OCI-LY3 (cell line): ENCODE measurements around the gene ZNF286A.

Experiments used
- CTCF ChIP-seq: fragments of 200-600, 300-600 bp; sonication (generic); IDR thresholded peaks from 2 replicates; pipeline ENCODE4 v1.5.1; 2014; ENCODE audit warnings: antibody characterized with exemption, low read length, low read depth
- EZH2phosphoT487 ChIP-seq: fragments of 200-600 bp; shearing (Covaris generic); IDR thresholded peaks from 2 replicates; pipeline ENCODE4 v1.6.1; 2018; ENCODE audit warnings: antibody characterized with exemption, mixed run types, low read depth

GRCh38 chr17:15649861-15650421 lies 49.6 kb upstream of the ZNF286A start:
- no peak for TF ChIP-seq CTCF
- no peak for TF ChIP-seq EZH2phosphoT487
